HG02884 (cell line): ENCODE data around the gene SNX9.
A peak's percentile ranks its signal among the peaks of the same experiment; 100 is the strongest.

Experiments
- ATAC-seq: cut with Tn5 transposase; IDR thresholded peaks from one replicate; pipeline ENCODE4 v1.9.1; 2021; ENCODE audit warnings: mild to moderate bottlenecking, moderate library complexity; ENCODE audit not compliant: unreplicated experiment

Gene SNX9

GRCh38 chr6:157800420-157801237 lies 22.4 kb upstream of the SNX9 start:
- ATAC-seq = peak; percentile 96

GRCh38 chr6:157804448-157805327 lies 18.4 kb upstream of the SNX9 start:
- ATAC-seq = no peak

GRCh38 chr6:157806131-157806855 lies 16.8 kb upstream of the SNX9 start:
- no peak for ATAC-seq

GRCh38 chr6:157806856-157807215 lies 16.2 kb upstream of the SNX9 start:
- no peak for ATAC-seq

GRCh38 chr6:157808405-157808950 lies 14.6 kb upstream of the SNX9 start:
- no peak for ATAC-seq

- ATAC-seq = no peak
Measured at GRCh38 chr6:157809613-157810012, 13.4 kb upstream of the SNX9 start.

GRCh38 chr6:157811137-157811475 lies 11.9 kb upstream of the SNX9 start:
- no peak for ATAC-seq

- no peak for ATAC-seq
Measured at GRCh38 chr6:157811476-157812173, 11.4 kb upstream of the SNX9 start.

GRCh38 chr6:157812425-157813171 lies 10.4 kb upstream of the SNX9 start:
- no peak for ATAC-seq

- ATAC-seq = no peak
Measured at GRCh38 chr6:157813191-157813590, 9.9 kb upstream of the SNX9 start.

- ATAC-seq = no peak
Measured at GRCh38 chr6:157813750-157814455, 9.1 kb upstream of the SNX9 start.

- ATAC-seq = peak; percentile 68
Measured at GRCh38 chr6:157814883-157815282, 8.2 kb upstream of the SNX9 start.

GRCh38 chr6:157821342-157822033 lies 1.6 kb upstream of the SNX9 start:
- no peak for ATAC-seq

- no peak for ATAC-seq
Measured at GRCh38 chr6:157822245-157823000, 623 bp upstream of the SNX9 start.

- ATAC-seq = peak; percentile 56
Measured at GRCh38 chr6:157823528-157824370, 703 bp downstream of the SNX9 start.

- ATAC-seq = no peak
Measured at GRCh38 chr6:157825243-157825904, 2.3 kb downstream of the SNX9 start.
